ENCODE results near the gene TMEM223. TPM values are rescaled to one million over a fixed set of nuclear protein-coding genes. Genes with fewer than 3 reads are reported as not detected.

Gene TMEM223
- polyA plus RNA-seq, 4 donors = 15.7 to 31.6 (median 17.5) TPM

DNA sequence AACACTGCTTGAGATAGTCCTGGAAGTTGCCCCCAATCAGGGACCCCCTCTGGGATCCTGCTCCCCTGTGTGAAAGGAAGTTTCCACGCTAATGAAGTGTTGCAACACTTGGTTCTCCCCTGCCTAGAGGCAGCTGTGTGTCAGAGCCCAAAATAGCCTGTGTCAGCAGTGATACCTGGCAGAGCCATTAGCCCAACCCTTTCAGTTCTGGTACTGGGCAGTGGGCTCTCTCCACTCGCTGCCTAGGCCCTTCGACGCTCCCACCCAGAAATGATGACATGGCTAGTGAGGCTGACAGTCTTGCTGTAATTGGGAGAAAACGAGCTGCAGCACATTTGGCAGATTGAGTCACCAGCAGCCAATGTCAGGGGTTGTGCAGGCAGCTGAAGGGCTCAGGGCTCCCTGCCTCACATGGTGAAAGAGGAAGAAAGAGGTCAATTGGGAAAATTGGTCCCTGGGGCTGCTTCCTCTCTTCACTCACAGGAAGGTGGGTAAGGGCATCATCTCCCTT lies 14.9 kb upstream of the TMEM223 start:
- DNase-seq (no peak), FAIRE-seq (no peak)
- H3K27me3 ChIP-seq (ENCODE audit: control insufficient read depth in 3 of 3, insufficient read depth in 3 of 3, low read length in 3 of 3) = no peaks in the 10 kb centered on the region
- peak overlapping the region in 1 of 3 donors; percentile 30 for H3K27ac ChIP-seq (ENCODE audit: low read depth in 1 of 3, low read length in 2 of 3)
- H3K9me3 ChIP-seq (ENCODE audit: control insufficient read depth in 2 of 2, insufficient read depth in 1 of 2, low read depth in 1 of 2, low read length in 1 of 2) = no peaks in the 10 kb centered on the region
- H3K36me3 ChIP-seq (ENCODE audit: control insufficient read depth in 3 of 3, insufficient read depth in 2 of 3, low read depth in 1 of 3, low read length in 3 of 3) = peaks cover 4 to 41% (median 6%) of the 10 kb centered on the region in 3 donors
- H3K4me3 ChIP-seq (ENCODE audit: low read depth in 1 of 3, low read length in 3 of 3) = no peak overlapping the region
- 71 to 89% (median 85%) methylated on average over 5 of the region's 5 CpGs for WGBS, 3 donors
- peaks cover 0 to 13% (median 11%) of the 10 kb centered on the region in 3 donors for H3K4me1 ChIP-seq (ENCODE audit: control insufficient read depth in 3 of 3, insufficient read depth in 2 of 3, low read depth in 1 of 3, low read length in 2 of 3)

- 23 to 28% (median 26%) methylated on average over 12 of the region's 12 CpGs for WGBS, 3 donors
- peaks cover 11 to 48% (median 12%) of the 10 kb centered on the region in 3 donors for H3K36me3 ChIP-seq (ENCODE audit: control insufficient read depth in 3 of 3, insufficient read depth in 2 of 3, low read depth in 1 of 3, low read length in 3 of 3)
- no peaks in the 10 kb centered on the region for H3K27me3 ChIP-seq (ENCODE audit: control insufficient read depth in 3 of 3, insufficient read depth in 3 of 3, low read length in 3 of 3)
- peak overlapping the region; percentile 46 to 79 (median 75) for H3K4me3 ChIP-seq (ENCODE audit: low read depth in 1 of 3, low read length in 3 of 3)
- no peak for DNase-seq
- peaks cover 0 to 13% (median 11%) of the 10 kb centered on the region in 3 donors for H3K4me1 ChIP-seq (ENCODE audit: control insufficient read depth in 3 of 3, insufficient read depth in 2 of 3, low read depth in 1 of 3, low read length in 2 of 3)
- H3K27ac ChIP-seq (ENCODE audit: low read depth in 1 of 3, low read length in 2 of 3) = peak overlapping the region; percentile 48 to 83 (median 80)
- H3K9me3 ChIP-seq (ENCODE audit: control insufficient read depth in 2 of 2, insufficient read depth in 1 of 2, low read depth in 1 of 2, low read length in 1 of 2) = no peaks in the 10 kb centered on the region
- FAIRE-seq = no peak
Measured at GRCh38 chr11:62805961-62806441, 14.2 kb upstream of the TMEM223 start.

GRCh38 chr11:62805076-62805892 lies 13.5 kb upstream of the TMEM223 start, which contains the start of gene NXF1:
Gene NXF1 (minus strand): TSS chr11:62805440. CDS start chr11:62805356, 84 bp downstream.
- Histone ChIP-seq H3K4me1 (ENCODE audit: control insufficient read depth in 3 of 3, insufficient read depth in 2 of 3, low read depth in 1 of 3, low read length in 2 of 3) (peaks cover 0 to 13% (median 11%) of the 10 kb centered on the region in 3 donors), H3K27me3 (ENCODE audit: control insufficient read depth in 3 of 3, insufficient read depth in 3 of 3, low read length in 3 of 3) (no peaks in the 10 kb centered on the region), H3K27ac (ENCODE audit: low read depth in 1 of 3, low read length in 2 of 3) (peak within 1 kb of the TSS; percentile 82 to 95 (median 83)), H3K36me3 (ENCODE audit: control insufficient read depth in 3 of 3, insufficient read depth in 2 of 3, low read depth in 1 of 3, low read length in 3 of 3) (peaks cover 15 to 55% (median 19%) of the 10 kb centered on the region in 3 donors), H3K9me3 (ENCODE audit: control insufficient read depth in 2 of 2, insufficient read depth in 1 of 2, low read depth in 1 of 2, low read length in 1 of 2) (no peaks in the 10 kb centered on the region), H3K4me3 (ENCODE audit: low read depth in 1 of 3, low read length in 3 of 3) (peak within 1 kb of the TSS; percentile 75 to 94 (median 79))
- FAIRE-seq (no peak), DNase-seq (peak; percentile 95 to 99)
- WGBS, 3 donors = 0% methylated on average over 51 to 77 of the region's 77 CpGs

DNA sequence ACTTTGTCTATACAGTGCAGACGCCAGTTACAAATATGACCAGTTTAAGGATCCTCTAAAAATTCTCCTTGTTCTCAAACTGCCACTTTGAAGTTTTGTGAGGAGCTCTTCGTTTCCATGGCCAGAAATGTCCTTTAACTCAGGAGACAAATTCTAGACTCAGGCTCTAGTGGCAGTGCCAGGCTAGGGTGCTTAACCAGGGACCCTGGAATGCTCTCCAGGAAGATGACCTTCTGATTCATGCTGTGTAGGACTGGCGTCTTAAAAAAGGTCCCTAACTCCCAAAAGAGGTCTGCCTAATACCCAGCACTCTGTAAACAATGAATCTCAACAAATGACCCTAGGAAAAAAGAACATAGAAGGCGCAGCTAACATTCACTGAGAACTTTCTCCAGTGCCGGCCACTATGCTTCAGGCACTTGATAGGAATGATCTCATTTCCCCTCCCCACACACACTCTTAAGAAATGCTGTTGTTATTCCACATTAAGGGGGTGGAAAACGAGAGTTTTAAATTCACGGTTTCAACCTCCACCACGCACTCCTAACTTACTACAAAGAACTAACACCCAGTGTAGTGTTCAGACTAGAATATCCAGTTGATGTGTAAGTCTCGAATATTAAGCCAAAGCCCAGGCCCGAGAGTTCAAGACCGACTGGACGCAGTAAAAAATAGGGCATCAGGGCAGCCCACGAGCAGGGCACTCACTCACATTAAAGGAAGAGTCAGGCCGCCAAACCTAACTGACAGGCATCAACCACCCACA lies 12.7 kb upstream of the TMEM223 start:
- Histone ChIP-seq H3K36me3 (ENCODE audit: control insufficient read depth in 3 of 3, insufficient read depth in 2 of 3, low read depth in 1 of 3, low read length in 3 of 3) (peaks cover 21 to 63% (median 24%) of the 10 kb centered on the region in 3 donors), H3K27ac (ENCODE audit: low read depth in 1 of 3, low read length in 2 of 3) (peak overlapping the region; percentile 70 to 95 (median 82)), H3K4me1 (ENCODE audit: control insufficient read depth in 3 of 3, insufficient read depth in 2 of 3, low read depth in 1 of 3, low read length in 2 of 3) (peaks cover 0 to 13% (median 11%) of the 10 kb centered on the region in 3 donors), H3K27me3 (ENCODE audit: control insufficient read depth in 3 of 3, insufficient read depth in 3 of 3, low read length in 3 of 3) (no peaks in the 10 kb centered on the region), H3K9me3 (ENCODE audit: control insufficient read depth in 2 of 2, insufficient read depth in 1 of 2, low read depth in 1 of 2, low read length in 1 of 2) (no peaks in the 10 kb centered on the region), H3K4me3 (ENCODE audit: low read depth in 1 of 3, low read length in 3 of 3) (peak overlapping the region; percentile 75 to 94 (median 79))
- WGBS, 3 donors = 2 to 3% (median 3%) methylated on average over 14 of the region's 14 CpGs
- FAIRE-seq (no peak), DNase-seq (peak in 1 of 2 donors; percentile 27)

DNA sequence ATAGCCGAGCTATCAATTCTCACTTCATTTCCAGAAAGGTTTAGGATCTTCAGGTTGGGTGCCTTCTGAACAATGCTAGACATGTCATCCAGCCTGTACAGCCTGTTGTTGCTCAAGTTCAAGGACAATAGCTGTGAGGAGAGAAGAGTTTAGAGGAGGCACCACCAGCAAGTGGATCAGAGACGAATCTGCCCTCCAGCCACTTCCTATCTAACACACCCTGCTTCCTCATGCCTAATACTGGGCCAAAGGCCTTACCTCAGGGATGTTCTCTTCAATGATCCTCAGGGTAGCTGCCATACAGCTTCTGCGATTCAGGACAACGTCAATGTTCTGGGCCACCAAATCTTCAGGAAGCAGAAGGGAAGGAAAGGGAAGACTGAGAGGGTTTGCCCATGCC lies 9.3 kb upstream of the TMEM223 start:
- Histone ChIP-seq H3K27me3 (ENCODE audit: control insufficient read depth in 3 of 3, insufficient read depth in 3 of 3, low read length in 3 of 3) (no peaks in the 10 kb centered on the region), H3K27ac (ENCODE audit: low read depth in 1 of 3, low read length in 2 of 3) (no peak overlapping the region), H3K36me3 (ENCODE audit: control insufficient read depth in 3 of 3, insufficient read depth in 2 of 3, low read depth in 1 of 3, low read length in 3 of 3) (peaks cover 32 to 77% (median 45%) of the 10 kb centered on the region in 3 donors), H3K9me3 (ENCODE audit: control insufficient read depth in 2 of 2, insufficient read depth in 1 of 2, low read depth in 1 of 2, low read length in 1 of 2) (no peaks in the 10 kb centered on the region), H3K4me1 (ENCODE audit: control insufficient read depth in 3 of 3, insufficient read depth in 2 of 3, low read depth in 1 of 3, low read length in 2 of 3) (peaks cover 0 to 12% (median 11%) of the 10 kb centered on the region in 3 donors), H3K4me3 (ENCODE audit: low read depth in 1 of 3, low read length in 3 of 3) (no peak overlapping the region)
- no peak for DNase-seq
- WGBS, 3 donors = 85 to 87% (median 86%) methylated on average over 4 of the region's 4 CpGs
- no peak for FAIRE-seq

DNA sequence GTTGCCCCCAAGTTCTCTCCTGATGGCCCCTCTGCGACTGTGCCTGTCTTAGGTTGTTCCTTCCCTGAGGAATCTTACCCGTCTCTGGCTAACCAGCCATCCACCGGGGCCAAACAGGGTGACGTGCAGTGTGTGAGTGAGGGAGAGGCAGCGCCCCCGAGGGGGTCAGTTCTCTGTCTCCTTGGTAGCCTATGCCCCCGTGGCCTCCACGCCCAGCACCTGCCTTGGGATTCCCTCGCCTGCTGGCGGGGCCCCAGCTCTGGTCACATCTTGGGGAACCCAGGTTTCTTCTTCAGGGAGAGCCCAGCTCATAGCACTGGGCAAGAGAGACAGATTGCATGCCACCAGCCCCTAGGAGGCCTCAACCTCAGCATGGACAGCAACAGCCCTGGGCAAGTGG lies 7.7 kb upstream of the TMEM223 start:
- DNase-seq (no peak), FAIRE-seq (no peak)
- H3K36me3 ChIP-seq (ENCODE audit: control insufficient read depth in 3 of 3, insufficient read depth in 2 of 3, low read depth in 1 of 3, low read length in 3 of 3) = peaks cover 41 to 90% (median 53%) of the 10 kb centered on the region in 3 donors

DNA sequence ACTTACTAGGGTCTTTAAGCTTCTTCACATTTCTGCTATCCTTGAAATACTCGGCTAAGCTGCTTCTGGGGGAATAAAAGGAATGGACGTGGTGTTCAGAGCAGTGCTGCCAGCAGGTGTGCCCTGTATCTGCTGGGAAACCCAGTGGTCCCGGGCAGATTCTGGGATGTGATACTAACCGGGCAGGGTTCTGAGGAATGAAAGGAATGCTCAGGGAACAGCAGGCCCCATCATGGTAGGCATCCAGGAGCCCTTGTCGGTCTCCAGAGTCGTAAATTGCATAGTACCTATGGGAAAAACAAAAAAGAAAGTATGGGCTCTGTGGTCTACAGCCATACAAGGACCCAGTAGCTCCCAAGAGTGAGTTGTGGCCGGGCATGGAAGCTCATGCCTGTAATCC lies 4.5 kb upstream of the TMEM223 start:
- no peak overlapping the region for H3K4me3 ChIP-seq (ENCODE audit: low read depth in 1 of 3, low read length in 3 of 3)
- no peak for FAIRE-seq
- no peak overlapping the region for H3K27ac ChIP-seq (ENCODE audit: low read depth in 1 of 3, low read length in 2 of 3)

More for the DNA sequence above, 7.7 kb upstream of the TMEM223 start:
- Histone ChIP-seq H3K9me3 (ENCODE audit: control insufficient read depth in 2 of 2, insufficient read depth in 1 of 2, low read depth in 1 of 2, low read length in 1 of 2) (no peaks in the 10 kb centered on the region), H3K27me3 (ENCODE audit: control insufficient read depth in 3 of 3, insufficient read depth in 3 of 3, low read length in 3 of 3) (no peaks in the 10 kb centered on the region), H3K4me3 (ENCODE audit: low read depth in 1 of 3, low read length in 3 of 3) (no peak overlapping the region), H3K27ac (ENCODE audit: low read depth in 1 of 3, low read length in 2 of 3) (no peak overlapping the region), H3K4me1 (ENCODE audit: control insufficient read depth in 3 of 3, insufficient read depth in 2 of 3, low read depth in 1 of 3, low read length in 2 of 3) (peaks cover 0 to 10% (median 7%) of the 10 kb centered on the region in 3 donors)
- WGBS, 3 donors = 90 to 95% (median 92%) methylated on average over 10 of the region's 10 CpGs

More for the DNA sequence above, 4.5 kb upstream of the TMEM223 start:
- 91 to 92% (median 92%) methylated on average over 7 of the region's 7 CpGs for WGBS, 3 donors
- DNase-seq = no peak
- Histone ChIP-seq H3K27me3 (ENCODE audit: control insufficient read depth in 3 of 3, insufficient read depth in 3 of 3, low read length in 3 of 3) (no peaks in the 10 kb centered on the region), H3K9me3 (ENCODE audit: control insufficient read depth in 2 of 2, insufficient read depth in 1 of 2, low read depth in 1 of 2, low read length in 1 of 2) (no peaks in the 10 kb centered on the region), H3K36me3 (ENCODE audit: control insufficient read depth in 3 of 3, insufficient read depth in 2 of 3, low read depth in 1 of 3, low read length in 3 of 3) (peaks cover 39 to 89% (median 48%) of the 10 kb centered on the region in 3 donors), H3K4me1 (ENCODE audit: control insufficient read depth in 3 of 3, insufficient read depth in 2 of 3, low read depth in 1 of 3, low read length in 2 of 3) (peaks cover 0 to 5% (median 2%) of the 10 kb centered on the region in 3 donors)
